ENCODE results near the gene PIMREG. TPM values are rescaled to one million over a fixed set of nuclear protein-coding genes. Genes with fewer than 3 reads are reported as not detected.

Gene PIMREG
- 1 to 10 TPM in 1 of 4 donors, under 1 TPM in 1, not detected in 2; 0.47 to 1.2 TPM for total RNA-seq

GRCh38 chr17:6443692-6444570, at the start of gene PIMREG:
Gene PIMREG (plus strand): TSS chr17:6444455. CDS start chr17:6445111, 656 bp downstream.
- peak; percentile 90 for DNase-seq (ENCODE audit: low spot score)
- TF ChIP-seq CTCF (IDR thresholded peaks at IDR 0.05) = no peak
- ATAC-seq (ENCODE audit: low FRiP score) = peak; percentile 97

- no peak for ATAC-seq (ENCODE audit: low FRiP score)
- TF ChIP-seq CTCF (IDR thresholded peaks at IDR 0.05) = no peak
- DNase-seq (ENCODE audit: low spot score) = no peak
These were observed 45.3 kb upstream of the PIMREG start for GRCh38 chr17:6398955-6399354.

GRCh38 chr17:6402258-6402657, 42.0 kb upstream of the PIMREG start:
- TF ChIP-seq CTCF (IDR thresholded peaks at IDR 0.05) = no peak
- no peak for DNase-seq (ENCODE audit: low spot score)
- ATAC-seq (ENCODE audit: low FRiP score) = no peak

- DNase-seq (ENCODE audit: low spot score) (no peak), ATAC-seq (ENCODE audit: low FRiP score) (no peak)
- TF ChIP-seq CTCF (IDR thresholded peaks at IDR 0.05) = no peak
These were observed 36.0 kb upstream of the PIMREG start for GRCh38 chr17:6408276-6408675.

GRCh38 chr17:6408735-6409134, 35.5 kb upstream of the PIMREG start:
- no peak for DNase-seq (ENCODE audit: low spot score)
- no peak for ATAC-seq (ENCODE audit: low FRiP score)
- no peak for TF ChIP-seq CTCF (IDR thresholded peaks at IDR 0.05)

- DNase-seq (ENCODE audit: low spot score) (no peak), ATAC-seq (ENCODE audit: low FRiP score) (no peak)
- no peak for TF ChIP-seq CTCF (IDR thresholded peaks at IDR 0.05)
These were observed 31.2 kb upstream of the PIMREG start for GRCh38 chr17:6413065-6413464.

- ATAC-seq (ENCODE audit: low FRiP score) (no peak), DNase-seq (ENCODE audit: low spot score) (no peak)
- no peak for TF ChIP-seq CTCF (IDR thresholded peaks at IDR 0.05)
These were observed 28.6 kb upstream of the PIMREG start for GRCh38 chr17:6415616-6416015.
